Activated naive CD4-positive, alpha-beta T cell treated with anti-CD3 and anti-CD28 coated beads, Interleukin-2, amount 10 ng/mL, durations not matched to agents 7 days and 5 days (primary cell): ENCODE results near the gene RPS27.
A peak's percentile ranks its signal among the peaks of the same experiment; 100 is the strongest.

Experiments used
- CTCF ChIA-PET: fragments of 350-600 bp; sonication (Branson Sonifier 250); formaldehyde crosslinking; loops from one replicate; lab custom pipeline; 2021; ENCODE audit warnings: antibody characterized with exemption; lab: Charles Lee
- DNase-seq: peaks from one replicate; pipeline ENCODE4 v3.0.0-alpha.2; 2020
- H3K27ac Mint-ChIP-seq: one replicate; pipeline ENCODE4 v1.8.0; 2021; ENCODE audit warnings: mild to moderate bottlenecking, moderate library complexity, mixed read lengths
- H3K27me3 Mint-ChIP-seq: one replicate; pipeline ENCODE4 v1.8.0; 2021; ENCODE audit warnings: mild to moderate bottlenecking, mixed read lengths
- H3K36me3 Mint-ChIP-seq: one replicate; pipeline ENCODE4 v1.8.0; 2021; ENCODE audit warnings: mixed read lengths
- H3K4me1 Mint-ChIP-seq: one replicate; pipeline ENCODE4 v1.8.0; 2021; ENCODE audit warnings: mixed read lengths
- H3K4me3 Mint-ChIP-seq: one replicate; pipeline ENCODE4 v1.8.0; 2021; ENCODE audit warnings: mild to moderate bottlenecking, moderate library complexity, mixed read lengths
- H3K9me3 Mint-ChIP-seq: one replicate; pipeline ENCODE4 v1.8.0; 2021; ENCODE audit warnings: mixed read lengths

The RPS27 gene

GRCh38 chr1:153990468-153991150, at the start of gene RPS27:
RPS27 (plus strand) TSS chr1:153990762; CDS start chr1:153990797, 35 bp downstream.
- Mint-ChIP-seq H3K4me3 (peak within 1 kb of the TSS; percentile 93), H3K36me3 (peaks cover 30% of the 10 kb centered on the region), H3K9me3 (no peaks in the 10 kb centered on the region), H3K27ac (peak within 1 kb of the TSS; percentile 97), H3K27me3 (peaks cover 4% of the 10 kb centered on the region), H3K4me1 (peaks cover 42% of the 10 kb centered on the region)
- peak; percentile 92 for DNase-seq
- CTCF ChIA-PET: interaction anchor here (1.3 to 1.6 kb wide), 3 partner anchors 44 to 313 kb away, joined by 3 to 5 read pairs (median 4); partner anchors contain the start of gene DENND4B

GRCh38 chr1:153941826-153942725, 48.5 kb upstream of the RPS27 start:
- Mint-ChIP-seq H3K27ac (peak overlapping the region; percentile 45), H3K9me3 (no peaks in the 10 kb centered on the region), H3K4me3 (no peak overlapping the region), H3K4me1 (peaks cover 42% of the 10 kb centered on the region), H3K36me3 (peaks cover 66% of the 10 kb centered on the region), H3K27me3 (peaks cover 4% of the 10 kb centered on the region)
- DNase-seq: no peak
- CTCF ChIA-PET: no interaction called here

- H3K36me3 Mint-ChIP-seq: peaks cover 64% of the 10 kb centered on the region
- CTCF ChIA-PET: interaction anchor here (1.0 kb wide), 1 partner anchor 120 kb away, joined by 3 read pairs; no protein-coding TSS in a partner anchor
- H3K4me3 Mint-ChIP-seq: peak overlapping the region; percentile 20
- H3K27me3 Mint-ChIP-seq: peaks cover 4% of the 10 kb centered on the region
- DNase-seq: no peak
- H3K9me3 Mint-ChIP-seq: no peaks in the 10 kb centered on the region
- H3K4me1 Mint-ChIP-seq: peaks cover 43% of the 10 kb centered on the region
- H3K27ac Mint-ChIP-seq: peak overlapping the region; percentile 45
Measured at GRCh38 chr1:153942766-153943549, 47.6 kb upstream of the RPS27 start.

GRCh38 chr1:153944005-153944826, 46.3 kb upstream of the RPS27 start:
- H3K27ac Mint-ChIP-seq: peak overlapping the region; percentile 99
- CTCF ChIA-PET: interaction anchor here (0.7 to 3.3 kb wide), 13 partner anchors 11 to 267 kb away, joined by 3 to 23 read pairs (median 5); partner anchors contain the start of genes CREB3L4, GATAD2B, JTB and RAB13
- no peak for DNase-seq
- peaks cover 69% of the 10 kb centered on the region for H3K36me3 Mint-ChIP-seq
- peaks cover 4% of the 10 kb centered on the region for H3K27me3 Mint-ChIP-seq
- H3K4me1 Mint-ChIP-seq: peaks cover 43% of the 10 kb centered on the region
- H3K4me3 Mint-ChIP-seq: peak overlapping the region; percentile 96
- H3K9me3 Mint-ChIP-seq: no peaks in the 10 kb centered on the region

GRCh38 chr1:153944827-153945117, 45.8 kb upstream of the RPS27 start:
- Mint-ChIP-seq H3K27ac (peak overlapping the region; percentile 99), H3K36me3 (peaks cover 64% of the 10 kb centered on the region), H3K9me3 (no peaks in the 10 kb centered on the region), H3K4me3 (peak overlapping the region; percentile 96), H3K27me3 (peaks cover 4% of the 10 kb centered on the region), H3K4me1 (peaks cover 43% of the 10 kb centered on the region)
- CTCF ChIA-PET: interaction anchor here (0.7 to 3.3 kb wide), 14 partner anchors 10 to 267 kb away, joined by 3 to 23 read pairs (median 6); partner anchors contain the start of genes CREB3L4, GATAD2B, JTB and RAB13
- no peak for DNase-seq

- H3K36me3 Mint-ChIP-seq: peaks cover 62% of the 10 kb centered on the region
- peak overlapping the region; percentile 99 for H3K27ac Mint-ChIP-seq
- CTCF ChIA-PET: interaction anchor here (0.7 to 3.3 kb wide), 17 partner anchors 9 to 268 kb away, joined by 3 to 23 read pairs (median 6); partner anchors contain the start of genes CREB3L4, GATAD2B, JTB and RAB13
- peaks cover 4% of the 10 kb centered on the region for H3K27me3 Mint-ChIP-seq
- DNase-seq: peak; percentile 90
- peak overlapping the region; percentile 96 for H3K4me3 Mint-ChIP-seq
- peaks cover 42% of the 10 kb centered on the region for H3K4me1 Mint-ChIP-seq
- no peaks in the 10 kb centered on the region for H3K9me3 Mint-ChIP-seq
Measured at GRCh38 chr1:153945131-153945794, 45.3 kb upstream of the RPS27 start.

- DNase-seq: peak; percentile 87
- CTCF ChIA-PET: interaction anchor here (0.6 to 3.3 kb wide), 16 partner anchors 10 to 380 kb away, joined by 3 to 23 read pairs (median 4); partner anchors contain the start of genes CREB3L4, GATAD2B, JTB and RAB13
- peaks cover 40% of the 10 kb centered on the region for H3K4me1 Mint-ChIP-seq
- peak overlapping the region; percentile 96 for H3K4me3 Mint-ChIP-seq
- H3K27me3 Mint-ChIP-seq: peaks cover 4% of the 10 kb centered on the region
- H3K9me3 Mint-ChIP-seq: no peaks in the 10 kb centered on the region
- peak overlapping the region; percentile 99 for H3K27ac Mint-ChIP-seq
- peaks cover 65% of the 10 kb centered on the region for H3K36me3 Mint-ChIP-seq
Measured at GRCh38 chr1:153945795-153946621, 44.6 kb upstream of the RPS27 start.

GRCh38 chr1:153946622-153947241, 43.8 kb upstream of the RPS27 start, which contains the start of gene DENND4B:
DENND4B (minus strand) TSS chr1:153946718; CDS start chr1:153944374, 2,344 bp downstream.
- Mint-ChIP-seq H3K9me3 (no peaks in the 10 kb centered on the region), H3K4me1 (peaks cover 36% of the 10 kb centered on the region), H3K27me3 (peaks cover 4% of the 10 kb centered on the region), H3K4me3 (peak within 1 kb of the TSS; percentile 96), H3K36me3 (peaks cover 67% of the 10 kb centered on the region), H3K27ac (peak within 1 kb of the TSS; percentile 99)
- peak; percentile 80 for DNase-seq
- CTCF ChIA-PET: interaction anchor here (0.6 to 3.3 kb wide), 15 partner anchors 9 to 380 kb away, joined by 3 to 23 read pairs (median 4); partner anchors contain the start of genes CREB3L4, GATAD2B, RAB13 and RPS27

GRCh38 chr1:153951183-153951582, 39.4 kb upstream of the RPS27 start:
- Mint-ChIP-seq H3K9me3 (no peaks in the 10 kb centered on the region), H3K27ac (no peak overlapping the region), H3K36me3 (peaks cover 62% of the 10 kb centered on the region), H3K4me1 (peaks cover 38% of the 10 kb centered on the region), H3K4me3 (no peak overlapping the region), H3K27me3 (no peaks in the 10 kb centered on the region)
- DNase-seq: no peak
- CTCF ChIA-PET: no interaction called here

GRCh38 chr1:153951801-153952200, 38.8 kb upstream of the RPS27 start:
- H3K9me3 Mint-ChIP-seq: no peaks in the 10 kb centered on the region
- no peak for DNase-seq
- CTCF ChIA-PET: no interaction called here
- H3K27ac Mint-ChIP-seq: no peak overlapping the region
- H3K27me3 Mint-ChIP-seq: no peaks in the 10 kb centered on the region
- no peak overlapping the region for H3K4me3 Mint-ChIP-seq
- peaks cover 60% of the 10 kb centered on the region for H3K36me3 Mint-ChIP-seq
- peaks cover 42% of the 10 kb centered on the region for H3K4me1 Mint-ChIP-seq

GRCh38 chr1:153953859-153954365, 36.6 kb upstream of the RPS27 start:
- peak overlapping the region; percentile 22 for H3K4me3 Mint-ChIP-seq
- H3K27ac Mint-ChIP-seq: peak overlapping the region; percentile 77
- no peak for DNase-seq
- H3K9me3 Mint-ChIP-seq: no peaks in the 10 kb centered on the region
- CTCF ChIA-PET: no interaction called here
- peaks cover 51% of the 10 kb centered on the region for H3K36me3 Mint-ChIP-seq
- peaks cover 45% of the 10 kb centered on the region for H3K4me1 Mint-ChIP-seq
- no peaks in the 10 kb centered on the region for H3K27me3 Mint-ChIP-seq
